K562 (cell line): ENCODE results near the gene CALU. TPM values are rescaled to one million over a fixed set of nuclear protein-coding genes. Genes with fewer than 3 reads are reported as not detected.
A peak's percentile ranks its signal among the peaks of the same experiment; 100 is the strongest.

ENCODE experiments used
- BDP1 ChIP-seq: IDR thresholded peaks from 3 replicates; pipeline ENCODE4 v1.6.1; 2011; ENCODE audit not compliant: insufficient read length, insufficient read depth
- DNMT1 ChIP-seq: fragments of 450-650 bp; IDR thresholded peaks from 2 replicates; pipeline ENCODE4 v1.6.1; 2016; ENCODE audit warnings: antibody characterized with exemption, mild to moderate bottlenecking
- FOXK1 ChIP-seq: sonication (generic); formaldehyde crosslinking; IDR thresholded peaks from 2 replicates; pipeline ENCODE4 v1.8.0; 2022; ENCODE audit warnings: missing genetic modification reagents, mild to moderate bottlenecking, borderline replicate concordance
- HDAC3 ChIP-seq: fragments of 450-650 bp; IDR thresholded peaks from 2 replicates; pipeline ENCODE4 v1.6.1; 2018; ENCODE audit warnings: borderline replicate concordance, mild to moderate bottlenecking, moderate library complexity; ENCODE audit not compliant: partially characterized antibody
- LCOR ChIP-seq: sonication (generic); formaldehyde crosslinking; IDR thresholded peaks from 2 replicates; pipeline ENCODE4 v1.8.0; 2022; ENCODE audit warnings: mild to moderate bottlenecking, missing genetic modification reagents
- RBM25 ChIP-seq: fragments of 200-400 bp; formaldehyde crosslinking; IDR thresholded peaks from 2 replicates; pipeline ENCODE4 v1.6.1; 2018; ENCODE audit warnings: low read length, low read depth, moderate library complexity; ENCODE audit not compliant: severe bottlenecking
- RFX7 ChIP-seq: fragments of 250-450 bp; sonication (Bioruptor Pico); IDR thresholded peaks from 2 replicates; pipeline ENCODE4 v1.5.1; 2021; ENCODE audit warnings: mild to moderate bottlenecking
- SPI1 ChIP-seq: IDR thresholded peaks from 2 replicates; pipeline ENCODE4 v1.6.1; 2011; ENCODE audit warnings: low read depth, low read length, control low read depth, borderline replicate concordance
- SUPT5H ChIP-seq: fragments of 450-650 bp; IDR thresholded peaks from 2 replicates; pipeline ENCODE4 v1.6.1; 2016
- ZNF592 ChIP-seq: fragments of 450-650 bp; IDR thresholded peaks from 2 replicates; pipeline ENCODE4 v1.6.1; 2017; ENCODE audit warnings: antibody characterized with exemption, mild to moderate bottlenecking
- ZNF696 ChIP-seq: fragments of 250-450 bp; sonication (Bioruptor Pico); conservative IDR thresholded peaks from 2 replicates; pipeline ENCODE4 v1.4.0; 2020; ENCODE audit warnings: mild to moderate bottlenecking, moderate library complexity
- polyA plus RNA-seq, 8 experiments: library from polyadenylated mRNA; depleted of rRNA in 4 of 8; stranded (reverse) in 5 of 8; unstranded in 3 of 8; fragments of >200 nt; fragmentation: Nextera tagmentation in 2 of 8; fragmentation: Illumina TruSeq in 1 of 8; extraction: Ambion mirVana in 2 of 8; extraction: Trizol in 1 of 8; gene quantifications; 2 replicates each; pipeline versions ENCODE4 v1.2.1 to v1.2.3, GENCODE V29; 2011 to 2014; ENCODE audit warnings: inconsistent platforms in 1 of 8, missing spikeins in 1 of 8
- total RNA-seq, 7 experiments: library from RNA; depleted of rRNA in 6 of 7; stranded (reverse); fragments of >200 nt in 6 of 7; fragmentation: Illumina TruSeq in 2 of 7; extraction: Trizol in 2 of 7; gene quantifications; 2 replicates each; pipeline versions ENCODE4 v1.2.1 to v1.2.3, GENCODE V29; 2011 to 2021; ENCODE audit warnings: low replicate concordance in 1 of 7
- TF ChIP-seq, protein P1 (sequence below): fragments of 250-450 bp; sonication (Bioruptor Pico); IDR thresholded peaks from 2 replicates; pipeline ENCODE4 v1.4.0; 2020; ENCODE audit warnings: mild to moderate bottlenecking, moderate library complexity, borderline replicate concordance
- TF ChIP-seq, protein P2 (sequence below): fragments of 250-450 bp; sonication (Bioruptor Pico); IDR thresholded peaks from 2 replicates; pipeline ENCODE4 v1.6.1; 2021; ENCODE audit warnings: mild to moderate bottlenecking

The CALU gene
- total and polyA plus RNA-seq, 9 of the 15 experiments (the other 6 are each of a cell fraction or from before 2014, with no cell fraction given) = 166 to 286 (median 215) TPM

- TF ChIP-seq ZNF592 (0 out of 2 replicates have a peak, but pooled peaks have one; percentile 28), ZNF696 (CRISPR knock-in tag) (no peak), DNMT1 (peak; percentile 57; the same call in 1 of the 2 replicates), SPI1 (no peak), RBM25 (no peak), FOXK1 (CRISPR knock-in tag) (no peak; the same call in 1 of the 2 replicates), SUPT5H (peak; percentile 69), RFX7 (CRISPR knock-in tag) (no peak), LCOR (CRISPR knock-in tag) (peak; percentile 77; the same call in 1 of the 2 replicates), BDP1 (no peak), HDAC3 (no peak)
- TF ChIP-seq, protein P1, sequence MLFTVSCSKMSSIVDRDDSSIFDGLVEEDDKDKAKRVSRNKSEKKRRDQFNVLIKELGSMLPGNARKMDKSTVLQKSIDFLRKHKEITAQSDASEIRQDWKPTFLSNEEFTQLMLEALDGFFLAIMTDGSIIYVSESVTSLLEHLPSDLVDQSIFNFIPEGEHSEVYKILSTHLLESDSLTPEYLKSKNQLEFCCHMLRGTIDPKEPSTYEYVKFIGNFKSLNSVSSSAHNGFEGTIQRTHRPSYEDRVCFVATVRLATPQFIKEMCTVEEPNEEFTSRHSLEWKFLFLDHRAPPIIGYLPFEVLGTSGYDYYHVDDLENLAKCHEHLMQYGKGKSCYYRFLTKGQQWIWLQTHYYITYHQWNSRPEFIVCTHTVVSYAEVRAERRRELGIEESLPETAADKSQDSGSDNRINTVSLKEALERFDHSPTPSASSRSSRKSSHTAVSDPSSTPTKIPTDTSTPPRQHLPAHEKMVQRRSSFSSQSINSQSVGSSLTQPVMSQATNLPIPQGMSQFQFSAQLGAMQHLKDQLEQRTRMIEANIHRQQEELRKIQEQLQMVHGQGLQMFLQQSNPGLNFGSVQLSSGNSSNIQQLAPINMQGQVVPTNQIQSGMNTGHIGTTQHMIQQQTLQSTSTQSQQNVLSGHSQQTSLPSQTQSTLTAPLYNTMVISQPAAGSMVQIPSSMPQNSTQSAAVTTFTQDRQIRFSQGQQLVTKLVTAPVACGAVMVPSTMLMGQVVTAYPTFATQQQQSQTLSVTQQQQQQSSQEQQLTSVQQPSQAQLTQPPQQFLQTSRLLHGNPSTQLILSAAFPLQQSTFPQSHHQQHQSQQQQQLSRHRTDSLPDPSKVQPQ (CRISPR knock-in tag) = no peak
- TF ChIP-seq, protein P2, sequence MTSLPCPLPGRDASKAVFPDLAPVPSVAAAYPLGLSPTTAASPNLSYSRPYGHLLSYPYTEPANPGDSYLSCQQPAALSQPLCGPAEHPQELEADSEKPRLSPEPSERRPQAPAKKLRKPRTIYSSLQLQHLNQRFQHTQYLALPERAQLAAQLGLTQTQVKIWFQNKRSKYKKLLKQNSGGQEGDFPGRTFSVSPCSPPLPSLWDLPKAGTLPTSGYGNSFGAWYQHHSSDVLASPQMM (CRISPR knock-in tag) = no peak
Observed at GRCh38 chr7:128697302-128697905, 41.8 kb upstream of the CALU start (continued).
